ENCODE measurements around the gene INO80D. TPM values are rescaled to one million over a fixed set of nuclear protein-coding genes. Genes with fewer than 3 reads are reported as not detected.
A peak's percentile ranks its signal among the peaks of the same experiment; 100 is the strongest.
"Not testable (repeated sequence)": the region's sequence is repeated elsewhere in the genome, so short reads cannot be mapped to it uniquely, and the experiment has no call there.

Gene INO80D
- total RNA-seq, 1 donor from 2014 or later = 25.2 TPM

- H3K4me1 Mint-ChIP-seq (ENCODE audit: low read depth) = no peaks in the 10 kb centered on the region
- H3K4me3 Mint-ChIP-seq (ENCODE audit: low read depth) = no peak overlapping the region
- no peaks in the 10 kb centered on the region for H3K27me3 Mint-ChIP-seq
- H3K27ac Mint-ChIP-seq = no peak overlapping the region
- no peak for TF ChIP-seq CTCF (IDR thresholded peaks at IDR 0.05; ENCODE audit: unreplicated experiment)
- H3K36me3 Mint-ChIP-seq (ENCODE audit: insufficient read depth) = peaks cover 6% of the 10 kb centered on the region
- no peak for DNase-seq (ENCODE audit: low spot score, unreplicated experiment)
- H3K9me3 Mint-ChIP-seq (ENCODE audit: low read depth) = no peaks in the 10 kb centered on the region
These were observed 62.8 kb downstream of the INO80D start for GRCh38 chr2:206023183-206023582.

- Mint-ChIP-seq H3K27ac (no peak overlapping the region), H3K4me1 (ENCODE audit: low read depth) (no peaks in the 10 kb centered on the region), H3K4me3 (ENCODE audit: low read depth) (no peak overlapping the region), H3K36me3 (ENCODE audit: insufficient read depth) (peaks cover 27% of the 10 kb centered on the region), H3K9me3 (ENCODE audit: low read depth) (peaks cover 11% of the 10 kb centered on the region), H3K27me3 (no peaks in the 10 kb centered on the region)
- DNase-seq (ENCODE audit: low spot score, unreplicated experiment) = no peak
- no peak for TF ChIP-seq CTCF (IDR thresholded peaks at IDR 0.05; ENCODE audit: unreplicated experiment)
These were observed 65.8 kb downstream of the INO80D start for GRCh38 chr2:206020171-206020570.

- H3K27ac Mint-ChIP-seq; H3K4me3 Mint-ChIP-seq (ENCODE audit: low read depth); DNase-seq (ENCODE audit: low spot score, unreplicated experiment); H3K4me1 Mint-ChIP-seq (ENCODE audit: low read depth); H3K27me3 Mint-ChIP-seq: not testable (repeated sequence)
- Mint-ChIP-seq H3K9me3 (ENCODE audit: low read depth) (peaks cover 11% of the 10 kb centered on the region), H3K36me3 (ENCODE audit: insufficient read depth) (peaks cover 39% of the 10 kb centered on the region)
These were observed 70.2 kb downstream of the INO80D start for GRCh38 chr2:206015746-206016145.

- Mint-ChIP-seq H3K36me3 (ENCODE audit: insufficient read depth) (peaks cover 36% of the 10 kb centered on the region), H3K4me1 (ENCODE audit: low read depth) (no peaks in the 10 kb centered on the region), H3K9me3 (ENCODE audit: low read depth) (peaks cover 10% of the 10 kb centered on the region), H3K4me3 (ENCODE audit: low read depth) (no peak overlapping the region), H3K27me3 (no peaks in the 10 kb centered on the region), H3K27ac (no peak overlapping the region)
- TF ChIP-seq CTCF (IDR thresholded peaks at IDR 0.05; ENCODE audit: unreplicated experiment) = no peak
- DNase-seq (ENCODE audit: low spot score, unreplicated experiment) = no peak
These were observed 74.2 kb downstream of the INO80D start for GRCh38 chr2:206011795-206012194.

GRCh38 chr2:206011018-206011614 is 74.9 kb downstream of the INO80D start:
- no peaks in the 10 kb centered on the region for H3K4me1 Mint-ChIP-seq (ENCODE audit: low read depth)
- no peak overlapping the region for H3K27ac Mint-ChIP-seq
- no peak overlapping the region for H3K4me3 Mint-ChIP-seq (ENCODE audit: low read depth)
- TF ChIP-seq CTCF (IDR thresholded peaks at IDR 0.05; ENCODE audit: unreplicated experiment) = no peak
- no peak for DNase-seq (ENCODE audit: low spot score, unreplicated experiment)
- no peaks in the 10 kb centered on the region for H3K27me3 Mint-ChIP-seq
- peaks cover 30% of the 10 kb centered on the region for H3K36me3 Mint-ChIP-seq (ENCODE audit: insufficient read depth)
- peaks cover 3% of the 10 kb centered on the region for H3K9me3 Mint-ChIP-seq (ENCODE audit: low read depth)

- DNase-seq (ENCODE audit: low spot score, unreplicated experiment) = no peak
- Mint-ChIP-seq H3K4me3 (ENCODE audit: low read depth) (no peak overlapping the region), H3K27me3 (no peaks in the 10 kb centered on the region), H3K9me3 (ENCODE audit: low read depth) (no peaks in the 10 kb centered on the region), H3K36me3 (ENCODE audit: insufficient read depth) (peaks cover 25% of the 10 kb centered on the region), H3K4me1 (ENCODE audit: low read depth) (no peaks in the 10 kb centered on the region), H3K27ac (no peak overlapping the region)
- TF ChIP-seq CTCF (IDR thresholded peaks at IDR 0.05; ENCODE audit: unreplicated experiment) = peak; percentile 50
These were observed 81.8 kb downstream of the INO80D start for GRCh38 chr2:206004004-206004693.

Measured in progenitor cell of endocrine pancreas (in vitro differentiated cells).